Panc1 (cell line): ENCODE measurements around the gene RAB40B.

Experiments used
- CTCF ChIP-seq: fragments of 450-650 bp; IDR thresholded peaks from 2 replicates; pipeline ENCODE4 v1.5.1; 2017; ENCODE audit warnings: mild to moderate bottlenecking
- REST ChIP-seq, 2 experiments: IDR thresholded peaks; 2 replicates each; pipeline ENCODE4 v1.6.1; 2011 to 2012; ENCODE audit warnings: low read depth in 2 of 2, control low read depth in 1 of 2, low read length in 1 of 2, mild to moderate bottlenecking in 1 of 2, moderate library complexity in 1 of 2; ENCODE audit not compliant: insufficient read depth in 1 of 2
- SIN3A ChIP-seq: IDR thresholded peaks from 2 replicates; pipeline ENCODE4 v1.6.1; 2012; ENCODE audit warnings: low read depth, mild to moderate bottlenecking, low read length, moderate library complexity, borderline replicate concordance; ENCODE audit not compliant: insufficient read depth

GRCh38 chr17:82689077-82689476 lies 9.4 kb downstream of the RAB40B start:
- no peak for TF ChIP-seq REST (IDR thresholded peaks at IDR 0.05; ENCODE audit: insufficient read depth in 1 of 2, low read depth in 2 of 2, low read length in 1 of 2)
- no peak for TF ChIP-seq CTCF
- no peak for TF ChIP-seq SIN3A
